K562 (cell line): ENCODE measurements around the gene MAP3K4. TPM values are rescaled to one million over a fixed set of nuclear protein-coding genes. Genes with fewer than 3 reads are reported as not detected.

Source experiments
- CXXC5 ChIP-seq: fragments of 250-450 bp; sonication (Bioruptor Pico); IDR thresholded peaks from 2 replicates; pipeline ENCODE4 v1.8.0; 2022; ENCODE audit warnings: inconsistent platforms, mild to moderate bottlenecking, moderate library complexity
- ILK ChIP-seq: fragments of 450-650 bp; IDR thresholded peaks from 2 replicates; pipeline ENCODE4 v1.6.1; 2016; ENCODE audit warnings: missing genetic modification characterization, low read depth, mild to moderate bottlenecking, missing compliant biosample characterization, moderate library complexity, borderline replicate concordance
- KHSRP ChIP-seq: fragments of 450-650 bp; IDR thresholded peaks from 2 replicates; pipeline ENCODE4 v1.6.1; 2017
- MAZ ChIP-seq, 2 experiments: fragments of 450-650 bp in 1 of 2; sonication (generic) in 1 of 2; formaldehyde crosslinking; IDR thresholded peaks in 1 of 2; conservative IDR thresholded peaks in 1 of 2; 2 replicates each; pipeline versions ENCODE4 v1.4.0 to v1.5.0; 2020; ENCODE audit warnings: mild to moderate bottlenecking in 1 of 2, missing genetic modification reagents in 1 of 2
- SIN3B ChIP-seq: fragments of 450-650 bp; IDR thresholded peaks from 2 replicates; pipeline ENCODE4 v1.6.1; 2017; ENCODE audit warnings: low read depth, mild to moderate bottlenecking, moderate library complexity
- YBX1 ChIP-seq: fragments of 450-650 bp; IDR thresholded peaks from 2 replicates; pipeline ENCODE4 v1.7.1; 2016; ENCODE audit warnings: mild to moderate bottlenecking
- ZBED1 ChIP-seq: IDR thresholded peaks from 2 replicates; pipeline ENCODE4 v1.6.1; 2014
- ZFPM2 ChIP-seq: fragments of 250-450 bp; sonication (Bioruptor Pico); IDR thresholded peaks from 2 replicates; pipeline ENCODE4 v1.5.1; 2022; ENCODE audit warnings: mild to moderate bottlenecking
- ZNF263 ChIP-seq: sonication (generic); formaldehyde crosslinking; IDR thresholded peaks from 2 replicates; pipeline ENCODE4 v1.8.0; 2022; ENCODE audit warnings: mild to moderate bottlenecking, missing genetic modification reagents, borderline replicate concordance
- ZNF583 ChIP-seq: fragments of 250-450 bp; sonication (Bioruptor Pico); IDR thresholded peaks from 2 replicates; pipeline ENCODE4 v1.4.0; 2020
- ZNF764 ChIP-seq: fragments of 250-450 bp; sonication (Bioruptor Pico); IDR thresholded peaks from 2 replicates; pipeline ENCODE4 v1.4.0; 2020; ENCODE audit warnings: low read depth, mild to moderate bottlenecking, moderate library complexity
- polyA plus RNA-seq, 8 experiments: library from polyadenylated mRNA; depleted of rRNA in 4 of 8; stranded (reverse) in 5 of 8; unstranded in 3 of 8; fragments of >200 nt; fragmentation: Nextera tagmentation in 2 of 8; fragmentation: Illumina TruSeq in 1 of 8; extraction: Ambion mirVana in 2 of 8; extraction: Trizol in 1 of 8; gene quantifications; 2 replicates each; pipeline versions ENCODE4 v1.2.1 to v1.2.3, GENCODE V29; 2011 to 2014; ENCODE audit warnings: inconsistent platforms in 1 of 8, missing spikeins in 1 of 8
- total RNA-seq, 7 experiments: library from RNA; depleted of rRNA in 6 of 7; stranded (reverse); fragments of >200 nt in 6 of 7; fragmentation: Illumina TruSeq in 2 of 7; extraction: Trizol in 2 of 7; gene quantifications; 2 replicates each; pipeline versions ENCODE4 v1.2.1 to v1.2.3, GENCODE V29; 2011 to 2021; ENCODE audit warnings: low replicate concordance in 1 of 7
- TF ChIP-seq, protein P1 (sequence below): fragments of 250-450 bp; sonication (Bioruptor Pico); IDR thresholded peaks from 2 replicates; pipeline ENCODE4 v1.9.0; 2021; ENCODE audit warnings: mild to moderate bottlenecking, inconsistent platforms
- TF ChIP-seq, protein P2 (sequence below): fragments of 450-650 bp; IDR thresholded peaks from 2 replicates; pipeline ENCODE4 v1.6.1; 2018; ENCODE audit warnings: mild to moderate bottlenecking, low read depth; ENCODE audit not compliant: partially characterized antibody
- TF ChIP-seq, protein P3 (sequence below): sonication (generic); formaldehyde crosslinking; IDR thresholded peaks from 2 replicates; pipeline ENCODE4 v1.8.1; 2023; ENCODE audit warnings: mild to moderate bottlenecking, missing genetic modification reagents
- TF ChIP-seq, protein P4 (sequence below), 2 experiments: fragments of 450-650 bp; conservative IDR thresholded peaks; 2 replicates each; pipeline ENCODE4 v1.6.1; 2017; ENCODE audit warnings: mild to moderate bottlenecking in 2 of 2, moderate library complexity in 2 of 2

Gene MAP3K4
- total and polyA plus RNA-seq, 9 of the 15 experiments (the other 6 are each of a cell fraction or from before 2014, with no cell fraction given): 21.0 to 77.2 (median 48.9) TPM

DNA sequence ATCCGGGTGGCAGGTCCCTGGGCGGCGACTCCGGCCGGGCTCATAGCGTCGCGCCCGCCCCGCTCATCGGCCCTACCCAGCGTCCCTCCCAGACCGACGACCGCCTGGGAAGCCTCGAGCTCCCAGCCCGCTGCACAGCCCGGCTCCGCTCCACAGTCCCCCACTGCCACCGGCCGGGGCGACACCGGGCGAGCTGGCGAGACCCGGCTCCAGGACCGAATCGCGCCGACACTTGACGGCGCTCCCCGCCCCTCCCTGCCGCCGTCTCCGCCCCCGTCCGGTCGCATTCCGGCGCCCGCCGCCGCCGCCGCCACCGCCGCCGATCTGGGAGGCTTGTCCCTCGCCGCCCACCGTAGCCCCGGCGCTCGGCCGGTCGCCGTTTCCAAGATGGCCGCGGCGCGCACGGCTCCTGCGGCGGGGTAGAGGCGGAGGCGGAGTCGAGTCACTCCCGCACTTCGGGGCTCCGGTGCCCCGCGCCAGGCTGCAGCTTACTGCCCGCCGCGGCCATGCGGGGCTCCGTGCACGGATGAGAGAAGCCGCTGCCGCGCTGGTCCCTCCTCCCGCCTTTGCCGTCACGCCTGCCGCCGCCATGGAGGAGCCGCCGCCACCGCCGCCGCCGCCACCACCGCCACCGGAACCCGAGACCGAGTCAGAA, at the start of gene MAP3K4 (continued):
- TF ChIP-seq, protein P1, sequence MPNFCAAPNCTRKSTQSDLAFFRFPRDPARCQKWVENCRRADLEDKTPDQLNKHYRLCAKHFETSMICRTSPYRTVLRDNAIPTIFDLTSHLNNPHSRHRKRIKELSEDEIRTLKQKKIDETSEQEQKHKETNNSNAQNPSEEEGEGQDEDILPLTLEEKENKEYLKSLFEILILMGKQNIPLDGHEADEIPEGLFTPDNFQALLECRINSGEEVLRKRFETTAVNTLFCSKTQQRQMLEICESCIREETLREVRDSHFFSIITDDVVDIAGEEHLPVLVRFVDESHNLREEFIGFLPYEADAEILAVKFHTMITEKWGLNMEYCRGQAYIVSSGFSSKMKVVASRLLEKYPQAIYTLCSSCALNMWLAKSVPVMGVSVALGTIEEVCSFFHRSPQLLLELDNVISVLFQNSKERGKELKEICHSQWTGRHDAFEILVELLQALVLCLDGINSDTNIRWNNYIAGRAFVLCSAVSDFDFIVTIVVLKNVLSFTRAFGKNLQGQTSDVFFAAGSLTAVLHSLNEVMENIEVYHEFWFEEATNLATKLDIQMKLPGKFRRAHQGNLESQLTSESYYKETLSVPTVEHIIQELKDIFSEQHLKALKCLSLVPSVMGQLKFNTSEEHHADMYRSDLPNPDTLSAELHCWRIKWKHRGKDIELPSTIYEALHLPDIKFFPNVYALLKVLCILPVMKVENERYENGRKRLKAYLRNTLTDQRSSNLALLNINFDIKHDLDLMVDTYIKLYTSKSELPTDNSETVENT (CRISPR knock-in tag): peak; percentile 8
- TF ChIP-seq ILK (tag) (no peak), YBX1 (no peak), ZBED1 (0 out of 2 replicates have a peak, but pooled peaks have one; percentile 26), SIN3B (peak; percentile 96), KHSRP (no peak), ZNF764 (no peak), ZNF583 (CRISPR knock-in tag) (0 out of 2 replicates have a peak, but pooled peaks have one; percentile 33), CXXC5 (CRISPR knock-in tag) (peak; percentile 94), ZNF263 (CRISPR knock-in tag) (peak; percentile 40; the same call in 1 of the 2 replicates), MAZ (CRISPR knock-in tag; conservative IDR thresholded peaks at IDR 0.05 in 1 of 2, IDR thresholded peaks at IDR 0.05 in 1 of 2) (peak; percentile 84 to 97), ZFPM2 (CRISPR knock-in tag) (no peak)
- TF ChIP-seq, protein P2, sequence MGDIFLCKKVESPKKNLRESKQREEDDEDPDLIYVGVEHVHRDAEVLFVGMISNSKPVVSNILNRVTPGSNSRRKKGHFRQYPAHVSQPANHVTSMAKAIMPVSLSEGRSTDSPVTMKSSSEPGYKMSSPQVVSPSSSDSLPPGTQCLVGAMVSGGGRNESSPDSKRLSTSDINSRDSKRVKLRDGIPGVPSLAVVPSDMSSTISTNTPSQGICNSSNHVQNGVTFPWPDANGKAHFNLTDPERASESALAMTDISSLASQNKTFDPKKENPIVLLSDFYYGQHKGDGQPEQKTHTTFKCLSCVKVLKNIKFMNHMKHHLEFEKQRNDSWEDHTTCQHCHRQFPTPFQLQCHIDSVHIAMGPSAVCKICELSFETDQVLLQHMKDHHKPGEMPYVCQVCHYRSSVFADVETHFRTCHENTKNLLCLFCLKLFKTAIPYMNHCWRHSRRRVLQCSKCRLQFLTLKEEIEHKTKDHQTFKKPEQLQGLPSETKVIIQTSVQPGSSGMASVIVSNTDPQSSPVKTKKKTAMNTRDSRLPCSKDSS: no peak
- TF ChIP-seq, protein P3, sequence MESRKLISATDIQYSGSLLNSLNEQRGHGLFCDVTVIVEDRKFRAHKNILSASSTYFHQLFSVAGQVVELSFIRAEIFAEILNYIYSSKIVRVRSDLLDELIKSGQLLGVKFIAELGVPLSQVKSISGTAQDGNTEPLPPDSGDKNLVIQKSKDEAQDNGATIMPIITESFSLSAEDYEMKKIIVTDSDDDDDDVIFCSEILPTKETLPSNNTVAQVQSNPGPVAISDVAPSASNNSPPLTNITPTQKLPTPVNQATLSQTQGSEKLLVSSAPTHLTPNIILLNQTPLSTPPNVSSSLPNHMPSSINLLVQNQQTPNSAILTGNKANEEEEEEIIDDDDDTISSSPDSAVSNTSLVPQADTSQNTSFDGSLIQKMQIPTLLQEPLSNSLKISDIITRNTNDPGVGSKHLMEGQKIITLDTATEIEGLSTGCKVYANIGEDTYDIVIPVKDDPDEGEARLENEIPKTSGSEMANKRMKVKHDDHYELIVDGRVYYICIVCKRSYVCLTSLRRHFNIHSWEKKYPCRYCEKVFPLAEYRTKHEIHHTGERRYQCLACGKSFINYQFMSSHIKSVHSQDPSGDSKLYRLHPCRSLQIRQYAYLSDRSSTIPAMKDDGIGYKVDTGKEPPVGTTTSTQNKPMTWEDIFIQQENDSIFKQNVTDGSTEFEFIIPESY (CRISPR knock-in tag): peak; percentile 34; the same call in 1 of the 2 replicates
- TF ChIP-seq, protein P4, sequence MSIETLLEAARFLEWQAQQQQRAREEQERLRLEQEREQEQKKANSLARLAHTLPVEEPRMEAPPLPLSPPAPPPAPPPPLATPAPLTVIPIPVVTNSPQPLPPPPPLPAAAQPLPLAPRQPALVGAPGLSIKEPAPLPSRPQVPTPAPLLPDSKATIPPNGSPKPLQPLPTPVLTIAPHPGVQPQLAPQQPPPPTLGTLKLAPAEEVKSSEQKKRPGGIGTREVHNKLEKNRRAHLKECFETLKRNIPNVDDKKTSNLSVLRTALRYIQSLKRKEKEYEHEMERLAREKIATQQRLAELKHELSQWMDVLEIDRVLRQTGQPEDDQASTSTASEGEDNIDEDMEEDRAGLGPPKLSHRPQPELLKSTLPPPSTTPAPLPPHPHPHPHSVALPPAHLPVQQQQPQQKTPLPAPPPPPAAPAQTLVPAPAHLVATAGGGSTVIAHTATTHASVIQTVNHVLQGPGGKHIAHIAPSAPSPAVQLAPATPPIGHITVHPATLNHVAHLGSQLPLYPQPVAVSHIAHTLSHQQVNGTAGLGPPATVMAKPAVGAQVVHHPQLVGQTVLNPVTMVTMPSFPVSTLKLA (conservative IDR thresholded peaks at IDR 0.05): peak; percentile 19 to 65
